Ishikawa (cell line): ENCODE measurements around the gene ACER2.

ENCODE experiments used
- CEBPB ChIP-seq: IDR thresholded peaks from 2 replicates; pipeline ENCODE4 v1.6.1; 2012
- CREB1 ChIP-seq: IDR thresholded peaks from 2 replicates; pipeline ENCODE4 v1.6.1; 2012; ENCODE audit warnings: low read depth
- EGR1 ChIP-seq: IDR thresholded peaks from 2 replicates; pipeline ENCODE4 v1.6.1; 2012
- EP300 ChIP-seq: IDR thresholded peaks from 2 replicates; pipeline ENCODE4 v1.6.1; 2012; ENCODE audit warnings: borderline replicate concordance
- FOXM1 ChIP-seq: IDR thresholded peaks from 2 replicates; pipeline ENCODE4 v1.6.1; 2012; ENCODE audit warnings: low read depth, borderline replicate concordance
- MAX ChIP-seq: IDR thresholded peaks from 2 replicates; pipeline ENCODE4 v1.6.1; 2012
- NFIC ChIP-seq: IDR thresholded peaks from 2 replicates; pipeline ENCODE4 v1.6.1; 2012
- RAD21 ChIP-seq: IDR thresholded peaks from 2 replicates; pipeline ENCODE4 v1.6.1; 2012; ENCODE audit warnings: low read depth
- TAF1 ChIP-seq: IDR thresholded peaks from 2 replicates; pipeline ENCODE4 v1.6.1; 2012; ENCODE audit warnings: low read depth, mild to moderate bottlenecking
- TCF12 ChIP-seq: IDR thresholded peaks from 2 replicates; pipeline ENCODE4 v1.6.1; 2012; ENCODE audit warnings: low read depth
- TEAD4 ChIP-seq: IDR thresholded peaks from 2 replicates; pipeline ENCODE4 v1.6.1; 2012
- YY1 ChIP-seq: IDR thresholded peaks from 2 replicates; pipeline ENCODE4 v1.6.1; 2012; ENCODE audit warnings: low read depth
- ZBTB7A ChIP-seq: IDR thresholded peaks from 2 replicates; pipeline ENCODE4 v1.6.1; 2012; ENCODE audit warnings: low read depth
- TF ChIP-seq, protein P1 (sequence below): IDR thresholded peaks from 2 replicates; pipeline ENCODE4 v1.6.1; 2012; ENCODE audit warnings: low read depth, mild to moderate bottlenecking
- TF ChIP-seq, protein P2 (sequence below): IDR thresholded peaks from 2 replicates; pipeline ENCODE4 v1.6.1; 2012

ACER2 gene

DNA sequence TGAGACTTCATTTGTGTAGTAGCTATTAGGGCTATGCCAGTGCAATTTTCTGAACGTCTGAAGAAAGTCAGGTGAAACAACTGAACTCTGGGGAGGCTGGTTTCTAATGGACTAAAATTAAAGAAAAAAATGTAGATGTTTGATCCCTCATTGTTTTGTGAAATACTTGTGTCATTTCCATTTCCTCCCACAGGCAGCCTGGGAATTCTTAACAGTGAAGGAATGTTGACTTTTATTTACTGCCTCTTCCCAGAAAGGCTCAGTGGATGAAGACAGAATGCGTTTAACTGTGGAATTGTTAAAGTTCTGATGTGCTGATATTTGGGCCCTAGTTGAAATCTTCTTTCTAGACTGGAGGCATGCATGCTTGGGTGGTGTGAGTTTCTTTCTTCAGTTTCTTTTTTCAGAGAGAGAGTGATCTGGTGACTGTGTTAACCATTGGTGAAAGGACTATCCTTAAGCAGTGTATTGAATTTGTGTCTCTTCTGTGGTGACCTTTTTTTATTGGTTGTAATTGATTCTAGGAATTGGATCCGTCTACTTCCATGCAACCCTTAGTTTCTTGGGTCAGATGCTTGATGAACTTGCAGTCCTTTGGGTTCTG lies 15.5 kb downstream of the ACER2 start:
- TF ChIP-seq EGR1, result no peak
- TF ChIP-seq EP300, result no peak
- no peak for TF ChIP-seq FOXM1
- no peak for TF ChIP-seq CREB1
- TF ChIP-seq MAX, result no peak

- no peak for TF ChIP-seq NFIC
- TF ChIP-seq TEAD4, result no peak
- no peak for TF ChIP-seq TCF12
- TF ChIP-seq FOXM1, result no peak
- no peak for TF ChIP-seq RAD21
- TF ChIP-seq ZBTB7A, result no peak
- TF ChIP-seq, protein P1, sequence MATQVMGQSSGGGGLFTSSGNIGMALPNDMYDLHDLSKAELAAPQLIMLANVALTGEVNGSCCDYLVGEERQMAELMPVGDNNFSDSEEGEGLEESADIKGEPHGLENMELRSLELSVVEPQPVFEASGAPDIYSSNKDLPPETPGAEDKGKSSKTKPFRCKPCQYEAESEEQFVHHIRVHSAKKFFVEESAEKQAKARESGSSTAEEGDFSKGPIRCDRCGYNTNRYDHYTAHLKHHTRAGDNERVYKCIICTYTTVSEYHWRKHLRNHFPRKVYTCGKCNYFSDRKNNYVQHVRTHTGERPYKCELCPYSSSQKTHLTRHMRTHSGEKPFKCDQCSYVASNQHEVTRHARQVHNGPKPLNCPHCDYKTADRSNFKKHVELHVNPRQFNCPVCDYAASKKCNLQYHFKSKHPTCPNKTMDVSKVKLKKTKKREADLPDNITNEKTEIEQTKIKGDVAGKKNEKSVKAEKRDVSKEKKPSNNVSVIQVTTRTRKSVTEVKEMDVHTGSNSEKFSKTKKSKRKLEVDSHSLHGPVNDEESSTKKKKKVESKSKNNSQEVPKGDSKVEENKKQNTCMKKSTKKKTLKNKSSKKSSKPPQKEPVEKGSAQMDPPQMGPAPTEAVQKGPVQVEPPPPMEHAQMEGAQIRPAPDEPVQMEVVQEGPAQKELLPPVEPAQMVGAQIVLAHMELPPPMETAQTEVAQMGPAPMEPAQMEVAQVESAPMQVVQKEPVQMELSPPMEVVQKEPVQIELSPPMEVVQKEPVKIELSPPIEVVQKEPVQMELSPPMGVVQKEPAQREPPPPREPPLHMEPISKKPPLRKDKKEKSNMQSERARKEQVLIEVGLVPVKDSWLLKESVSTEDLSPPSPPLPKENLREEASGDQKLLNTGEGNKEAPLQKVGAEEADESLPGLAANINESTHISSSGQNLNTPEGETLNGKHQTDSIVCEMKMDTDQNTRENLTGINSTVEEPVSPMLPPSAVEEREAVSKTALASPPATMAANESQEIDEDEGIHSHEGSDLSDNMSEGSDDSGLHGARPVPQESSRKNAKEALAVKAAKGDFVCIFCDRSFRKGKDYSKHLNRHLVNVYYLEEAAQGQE, result no peak
- no peak for TF ChIP-seq CREB1
- no peak for TF ChIP-seq EGR1
- TF ChIP-seq MAX, result no peak
- TF ChIP-seq, protein P2, sequence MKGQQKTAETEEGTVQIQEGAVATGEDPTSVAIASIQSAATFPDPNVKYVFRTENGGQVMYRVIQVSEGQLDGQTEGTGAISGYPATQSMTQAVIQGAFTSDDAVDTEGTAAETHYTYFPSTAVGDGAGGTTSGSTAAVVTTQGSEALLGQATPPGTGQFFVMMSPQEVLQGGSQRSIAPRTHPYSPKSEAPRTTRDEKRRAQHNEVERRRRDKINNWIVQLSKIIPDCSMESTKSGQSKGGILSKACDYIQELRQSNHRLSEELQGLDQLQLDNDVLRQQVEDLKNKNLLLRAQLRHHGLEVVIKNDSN, result no peak
- no peak for TF ChIP-seq TAF1
- TF ChIP-seq EP300, result no peak
Observed at GRCh38 chr9:19429595-19429994, 20.8 kb downstream of the ACER2 start.

GRCh38 chr9:19430201-19430760 lies 21.5 kb downstream of the ACER2 start:
- TF ChIP-seq EGR1 (no peak), YY1 (no peak), RAD21 (no peak), MAX (no peak), ZBTB7A (no peak), TAF1 (no peak), TCF12 (no peak), EP300 (no peak), TEAD4 (no peak), FOXM1 (no peak), CEBPB (no peak), NFIC (no peak), CREB1 (no peak)
- TF ChIP-seq, protein P1, result no peak
- TF ChIP-seq, protein P2, result no peak

DNA sequence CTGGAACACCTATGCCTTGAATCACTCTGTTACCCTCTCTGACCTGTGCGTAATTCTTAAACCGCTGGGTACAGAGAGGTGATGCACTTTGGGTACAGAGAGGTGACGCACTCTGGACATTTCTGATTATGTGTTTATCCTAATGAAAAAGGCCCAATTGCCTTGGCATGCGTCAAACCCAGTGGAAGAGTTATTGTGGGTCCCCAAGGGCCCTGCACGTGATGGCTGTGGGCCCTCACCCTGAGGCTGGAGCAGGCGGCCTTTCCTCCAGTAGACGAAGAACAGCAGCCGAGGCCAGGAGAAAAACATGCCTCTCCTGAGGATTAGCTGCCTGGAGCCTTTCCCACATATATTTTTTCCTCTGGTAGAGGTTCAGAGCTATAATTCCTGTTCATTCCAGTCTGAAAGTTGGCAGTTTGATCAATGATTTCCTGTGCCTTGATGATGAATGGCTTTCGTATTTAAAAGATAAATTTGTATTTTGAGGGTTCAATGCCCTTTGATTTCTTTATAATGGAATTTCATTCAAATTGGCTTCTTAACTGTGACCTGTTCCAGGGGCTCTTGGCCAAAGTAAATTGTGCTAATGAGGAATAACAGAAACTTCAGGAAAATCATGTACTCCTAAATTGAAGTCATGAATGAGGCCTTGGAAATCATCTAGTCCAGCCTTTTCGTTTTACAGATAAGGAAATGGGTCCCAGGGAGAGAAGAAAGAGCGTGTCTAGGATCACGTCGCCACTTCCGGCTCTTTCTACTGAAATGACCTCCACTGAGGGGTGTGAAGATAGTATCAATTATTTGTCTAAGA lies 22.8 kb downstream of the ACER2 start:
- TF ChIP-seq EGR1, result no peak
- TF ChIP-seq CREB1, result no peak
- TF ChIP-seq MAX, result no peak
- TF ChIP-seq NFIC, result no peak
- TF ChIP-seq FOXM1, result no peak
- TF ChIP-seq TCF12, result no peak
- no peak for TF ChIP-seq ZBTB7A
- TF ChIP-seq CEBPB, result no peak
- TF ChIP-seq TAF1, result no peak
- no peak for TF ChIP-seq TEAD4
- TF ChIP-seq RAD21, result no peak
- TF ChIP-seq, protein P1, result no peak
- no peak for TF ChIP-seq YY1
- TF ChIP-seq EP300, result no peak
- TF ChIP-seq, protein P2, result no peak
